Measurements from ENCODE around the gene CASP10.
"Not testable (repeated sequence)": the region's sequence is repeated elsewhere in the genome, so short reads cannot be mapped to it uniquely, and the experiment has no call there.

CASP10 gene, protein sequence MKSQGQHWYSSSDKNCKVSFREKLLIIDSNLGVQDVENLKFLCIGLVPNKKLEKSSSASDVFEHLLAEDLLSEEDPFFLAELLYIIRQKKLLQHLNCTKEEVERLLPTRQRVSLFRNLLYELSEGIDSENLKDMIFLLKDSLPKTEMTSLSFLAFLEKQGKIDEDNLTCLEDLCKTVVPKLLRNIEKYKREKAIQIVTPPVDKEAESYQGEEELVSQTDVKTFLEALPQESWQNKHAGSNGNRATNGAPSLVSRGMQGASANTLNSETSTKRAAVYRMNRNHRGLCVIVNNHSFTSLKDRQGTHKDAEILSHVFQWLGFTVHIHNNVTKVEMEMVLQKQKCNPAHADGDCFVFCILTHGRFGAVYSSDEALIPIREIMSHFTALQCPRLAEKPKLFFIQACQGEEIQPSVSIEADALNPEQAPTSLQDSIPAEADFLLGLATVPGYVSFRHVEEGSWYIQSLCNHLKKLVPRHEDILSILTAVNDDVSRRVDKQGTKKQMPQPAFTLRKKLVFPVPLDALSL

DNA sequence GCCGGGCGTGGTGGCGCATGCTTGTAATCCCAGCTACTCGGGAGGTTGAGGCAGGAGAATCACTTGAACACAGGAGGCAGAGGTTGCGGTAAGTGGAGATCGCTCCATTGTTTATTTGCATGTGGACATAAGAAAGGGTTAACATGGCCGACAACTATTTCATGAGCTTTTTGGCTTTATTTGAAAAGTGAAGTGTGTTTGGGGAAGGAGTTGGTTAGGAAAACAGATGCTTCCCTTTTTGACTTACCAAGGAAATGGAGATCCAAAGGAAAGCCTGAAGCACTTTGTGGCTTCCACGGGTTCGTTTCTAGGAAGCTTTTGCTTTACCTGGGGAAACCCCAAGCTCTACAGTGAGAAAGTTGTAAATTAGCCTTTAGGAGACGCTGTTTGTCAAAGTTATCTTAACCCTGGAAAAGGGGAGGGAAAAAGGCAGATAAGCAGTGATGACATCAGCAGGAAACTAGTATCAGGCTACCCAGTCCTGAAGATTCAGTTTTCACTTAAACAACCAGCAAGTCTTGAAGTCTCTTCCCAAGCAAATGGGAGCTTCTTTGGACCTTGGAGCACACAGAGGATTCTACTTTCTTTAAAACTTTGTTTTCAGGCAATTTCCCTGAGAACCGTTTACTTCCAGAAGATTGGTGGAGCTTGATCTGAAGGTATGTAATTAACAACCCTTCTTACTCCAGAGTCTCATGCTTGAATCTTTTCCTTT is at the start of gene CASP10:
Gene CASP10 (plus strand): TSS at position 492 of the 715 bp plus-strand sequence. CDS start 2,637 bp downstream, outside the sequence.
- no peak for DNase-seq (ENCODE audit: low read depth in 1 of 2, low spot score in 1 of 2)

DNA sequence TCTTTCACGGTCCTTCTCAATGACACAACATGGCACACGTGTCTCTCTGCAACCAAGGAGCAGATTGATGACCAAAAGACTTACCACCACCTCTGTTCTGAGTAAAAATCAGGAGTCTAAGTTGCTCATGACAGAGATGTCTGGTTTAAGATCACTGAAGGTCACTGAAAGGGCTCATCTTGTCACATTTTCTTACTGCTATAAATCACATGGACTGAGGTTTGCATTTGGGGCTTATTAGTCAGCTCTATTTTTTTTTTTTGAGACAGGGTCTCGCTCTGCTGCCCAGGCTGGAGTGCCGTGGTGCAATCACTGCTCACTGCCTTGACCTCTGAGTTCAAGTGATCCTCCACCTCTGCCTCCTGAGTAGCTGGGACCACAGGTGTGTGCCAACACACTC is 47.6 kb upstream of the CASP10 start:
- DNase-seq (ENCODE audit: low read depth in 1 of 2, low spot score in 1 of 2), result no peak

DNA sequence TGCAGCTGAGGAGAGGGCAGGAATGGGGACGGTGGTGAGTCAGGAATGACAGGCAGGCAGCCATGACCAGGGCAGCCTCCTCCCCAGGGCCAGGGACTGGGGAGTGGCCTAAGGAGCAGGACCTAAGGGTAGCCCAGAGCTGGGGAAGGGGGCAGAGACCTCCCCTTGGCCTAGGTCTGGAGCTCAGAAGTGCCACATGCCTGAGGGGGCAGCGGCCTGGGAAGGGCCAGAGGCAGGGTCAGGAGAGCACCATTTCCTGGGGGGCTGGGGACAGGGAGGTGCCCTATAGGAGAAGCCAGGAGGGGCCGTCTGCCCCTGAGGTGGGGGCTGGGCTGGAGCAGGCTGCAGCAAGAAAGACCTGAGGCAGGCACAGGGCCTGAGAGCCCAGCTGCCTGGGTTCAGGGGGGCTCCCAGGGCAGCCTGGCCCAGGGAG is 46.0 kb upstream of the CASP10 start:
- DNase-seq (ENCODE audit: low read depth in 1 of 2, low spot score in 1 of 2), result no peak

DNA sequence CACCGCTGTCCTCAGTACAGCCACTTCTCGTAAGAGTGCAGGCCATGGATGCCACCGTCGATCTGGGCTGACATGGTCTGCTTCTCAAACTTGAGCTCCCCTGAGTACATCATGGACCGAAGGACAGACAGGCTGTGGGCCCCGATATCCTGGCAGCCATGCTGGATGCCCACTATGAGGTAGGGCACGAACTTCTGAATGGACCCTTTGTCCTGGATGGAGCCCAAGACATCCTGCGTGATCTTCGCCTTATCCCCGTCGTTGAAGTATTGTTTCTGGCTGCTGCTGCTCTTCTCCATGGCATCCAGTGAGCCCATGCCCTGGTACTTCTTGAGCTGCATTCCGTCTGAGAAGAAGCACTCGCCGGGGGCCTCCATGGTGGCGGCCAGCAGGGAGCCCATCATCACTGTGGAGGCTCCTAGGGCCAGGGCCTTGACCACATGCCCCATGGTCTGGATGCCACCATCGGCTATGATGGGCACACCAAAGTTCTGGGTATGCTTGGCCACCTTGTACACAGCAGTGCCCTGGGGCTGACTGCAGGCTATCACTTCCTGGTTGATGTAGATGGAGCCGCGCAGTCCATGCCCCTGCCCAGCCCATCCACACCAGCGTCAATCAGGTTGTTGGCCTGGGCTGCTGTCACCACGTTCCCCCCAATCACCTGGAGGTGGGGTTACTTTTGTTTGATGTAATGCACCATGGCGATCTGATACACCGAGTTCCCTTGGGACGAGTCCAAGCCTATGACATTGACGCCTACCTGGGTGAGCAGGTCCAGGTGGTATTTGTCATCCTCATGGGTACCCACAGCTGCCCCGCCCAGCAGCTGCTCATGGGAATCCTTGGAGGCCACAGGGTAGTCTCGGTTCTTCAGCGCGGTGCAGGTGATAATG is 45.2 kb upstream of the CASP10 start:
- DNase-seq (ENCODE audit: low read depth in 1 of 2, low spot score in 1 of 2), result no peak

DNA sequence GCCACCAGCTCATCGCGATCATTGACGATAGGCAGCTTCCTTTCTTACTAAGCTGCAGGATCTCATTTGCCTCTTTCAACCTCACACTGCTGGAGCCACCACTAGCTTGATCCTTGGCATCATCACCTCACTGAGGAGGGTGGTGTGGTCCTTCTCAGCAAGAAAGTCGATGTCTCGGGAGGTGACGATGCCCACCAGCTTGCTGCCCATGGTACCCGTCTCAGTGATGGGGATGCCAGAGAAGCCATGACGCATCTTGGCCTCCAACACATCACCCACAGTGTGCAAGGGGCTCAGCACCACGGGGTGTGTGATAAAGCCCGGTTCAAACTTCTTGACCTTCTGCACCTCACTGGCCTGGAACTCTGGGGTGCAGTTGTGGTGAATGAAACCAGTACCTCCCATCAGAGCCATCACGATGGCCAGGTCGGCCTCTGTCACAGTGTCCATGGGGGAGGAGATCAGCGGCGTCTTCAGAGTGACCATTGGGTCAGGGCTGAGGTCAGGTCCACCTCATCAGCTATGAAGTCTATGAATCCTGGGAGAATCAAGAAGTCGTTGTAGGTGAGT is 44.5 kb upstream of the CASP10 start:
- no peak for DNase-seq (ENCODE audit: low read depth in 1 of 2, low spot score in 1 of 2)

DNA sequence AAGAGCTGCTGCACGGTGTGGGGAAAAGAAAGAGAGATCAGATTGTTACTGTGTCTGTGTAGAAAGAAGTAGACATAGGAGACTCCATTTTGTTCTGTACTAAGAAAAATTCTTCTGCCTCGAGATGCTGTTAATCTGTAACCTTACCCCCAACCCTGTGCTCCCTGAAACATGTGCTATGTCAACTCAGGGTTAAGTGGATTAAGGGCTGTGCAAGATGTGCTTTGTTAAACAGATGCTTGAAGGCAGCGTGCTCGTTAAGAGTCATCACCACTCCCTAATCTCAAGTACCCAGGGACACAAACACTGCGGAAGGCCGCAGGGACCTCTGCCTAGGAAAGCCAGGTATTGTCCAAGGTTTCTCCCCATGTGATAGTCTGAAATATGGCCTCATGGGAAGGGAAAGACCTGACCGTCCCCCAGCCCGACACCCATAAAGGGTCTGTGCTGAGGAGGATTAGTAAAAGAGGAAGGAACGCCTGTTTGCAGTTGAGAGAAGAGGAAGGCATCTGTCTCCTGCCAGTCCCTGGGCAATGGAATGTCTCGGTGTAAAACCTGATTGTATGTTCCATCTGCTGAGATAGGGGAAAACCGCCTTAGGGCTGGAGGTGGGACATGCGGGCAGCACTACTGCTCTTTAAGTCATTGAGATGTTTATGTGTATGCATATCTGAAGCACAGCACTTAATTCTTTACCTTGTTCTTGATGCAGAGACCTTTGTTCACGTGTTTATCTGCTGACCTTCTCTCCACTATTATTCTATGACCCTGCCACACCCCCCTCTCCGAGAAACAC is 43.8 kb upstream of the CASP10 start:
- DNase-seq (ENCODE audit: low read depth in 1 of 2, low spot score in 1 of 2), result not testable (repeated sequence)

DNA sequence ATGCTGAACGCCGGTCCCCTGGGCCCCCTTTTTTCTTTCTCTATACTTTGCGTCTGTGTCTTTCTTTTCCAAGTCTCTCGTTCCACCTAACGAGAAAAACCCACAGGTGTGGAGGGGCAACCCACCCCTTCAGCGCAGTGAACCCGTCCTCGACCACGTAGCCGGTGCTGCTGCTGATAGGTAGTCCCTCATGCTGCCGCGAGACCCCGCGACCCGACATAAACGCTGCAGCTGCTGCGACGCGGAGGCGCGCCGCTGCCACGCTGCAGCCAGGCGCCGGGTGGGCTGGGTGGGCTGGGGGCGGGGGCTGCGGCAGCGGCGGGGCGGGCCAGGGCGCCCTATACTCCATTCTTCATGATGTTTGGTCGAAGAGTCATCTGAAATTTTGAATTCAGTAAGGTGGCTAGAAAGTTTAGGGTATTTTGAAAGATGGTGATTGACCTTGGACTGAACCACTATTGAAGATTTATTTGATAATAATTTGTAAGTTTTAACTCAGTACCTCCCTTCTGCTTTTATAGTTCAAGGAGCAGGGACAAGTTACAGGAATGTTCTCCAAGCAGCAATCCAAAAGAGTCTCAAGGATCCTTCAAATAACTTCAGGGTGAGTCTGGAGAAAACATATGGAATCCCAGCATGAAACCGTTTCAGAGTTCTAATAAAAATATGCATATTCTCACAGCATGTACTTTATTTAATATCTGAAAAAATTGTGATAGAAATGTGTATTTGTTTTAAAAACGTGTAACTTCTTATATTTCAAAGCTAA is 42.9 kb upstream of the CASP10 start:
- no peak for DNase-seq (ENCODE audit: low read depth in 1 of 2, low spot score in 1 of 2)

DNA sequence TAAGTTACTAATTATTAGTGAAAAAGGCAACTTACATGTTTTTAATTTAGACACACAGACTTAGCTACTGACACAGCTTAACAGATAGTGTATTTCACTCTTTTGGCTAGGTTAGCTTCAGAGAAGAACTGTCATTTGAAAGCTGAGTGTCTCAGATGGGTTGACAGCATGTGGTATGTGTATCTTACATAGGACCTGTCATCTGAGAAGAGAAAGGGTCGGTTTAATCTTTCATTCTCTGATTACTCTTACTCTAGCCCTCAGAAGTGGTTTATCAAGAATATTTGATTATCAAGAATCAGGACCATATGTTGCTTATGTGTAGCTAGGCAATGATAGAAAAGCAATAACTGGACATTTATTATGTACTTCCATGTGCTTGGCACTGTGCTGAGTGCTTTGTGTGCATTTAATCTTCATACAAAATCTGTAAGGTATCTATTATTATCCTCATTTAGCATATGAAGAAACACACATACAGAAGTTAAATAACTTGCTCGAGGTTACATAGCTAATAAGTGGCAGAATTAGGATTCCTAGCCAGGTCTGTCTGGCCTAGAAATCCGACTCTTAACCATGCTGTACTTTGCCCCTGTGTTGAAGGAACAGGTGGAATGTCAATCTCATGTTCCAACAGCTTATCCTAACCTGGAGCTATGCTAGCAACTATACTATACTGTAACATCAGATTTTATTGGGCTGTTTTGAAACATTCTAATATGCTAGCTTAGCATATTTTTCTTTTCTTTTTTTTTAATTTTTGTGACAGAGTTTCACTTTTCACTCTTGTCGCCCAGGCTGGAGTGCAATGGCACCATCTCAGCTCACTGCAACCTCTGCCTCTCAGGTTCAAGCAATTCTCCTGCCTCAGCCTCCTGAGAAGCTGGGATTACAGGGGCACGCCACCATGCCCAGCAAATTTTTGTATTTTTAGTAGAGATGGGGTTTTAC is 38.6 kb upstream of the CASP10 start:
- DNase-seq (ENCODE audit: low read depth in 1 of 2, low spot score in 1 of 2), result no peak

DNA sequence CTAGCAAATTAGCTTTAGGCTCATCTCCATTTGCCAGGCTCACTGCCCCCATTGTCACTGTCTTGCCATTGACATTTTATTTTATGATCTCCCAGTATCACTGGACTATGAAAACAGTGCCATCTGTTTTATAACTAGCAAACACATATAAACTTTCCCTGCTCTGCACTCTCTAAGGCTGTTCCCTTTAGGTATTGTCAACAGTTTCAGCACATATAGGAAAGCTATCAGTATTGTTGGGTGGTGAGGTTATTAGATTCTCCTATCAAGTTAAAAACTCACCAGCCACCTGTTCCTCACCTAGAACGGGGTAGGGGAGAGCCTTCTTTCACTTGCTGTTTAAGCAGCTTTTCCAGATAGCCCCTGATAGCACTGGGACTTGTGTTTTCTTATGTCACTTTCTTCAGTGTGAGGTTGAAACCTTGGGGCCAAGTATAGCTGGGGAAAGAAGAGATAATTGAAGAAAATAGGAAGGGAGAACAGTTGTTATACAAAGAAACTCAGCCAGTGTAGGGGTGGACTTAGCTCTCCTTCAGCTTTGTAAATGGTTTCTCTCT is 34.4 kb upstream of the CASP10 start:
- no peak for DNase-seq (ENCODE audit: low read depth in 1 of 2, low spot score in 1 of 2)

DNA sequence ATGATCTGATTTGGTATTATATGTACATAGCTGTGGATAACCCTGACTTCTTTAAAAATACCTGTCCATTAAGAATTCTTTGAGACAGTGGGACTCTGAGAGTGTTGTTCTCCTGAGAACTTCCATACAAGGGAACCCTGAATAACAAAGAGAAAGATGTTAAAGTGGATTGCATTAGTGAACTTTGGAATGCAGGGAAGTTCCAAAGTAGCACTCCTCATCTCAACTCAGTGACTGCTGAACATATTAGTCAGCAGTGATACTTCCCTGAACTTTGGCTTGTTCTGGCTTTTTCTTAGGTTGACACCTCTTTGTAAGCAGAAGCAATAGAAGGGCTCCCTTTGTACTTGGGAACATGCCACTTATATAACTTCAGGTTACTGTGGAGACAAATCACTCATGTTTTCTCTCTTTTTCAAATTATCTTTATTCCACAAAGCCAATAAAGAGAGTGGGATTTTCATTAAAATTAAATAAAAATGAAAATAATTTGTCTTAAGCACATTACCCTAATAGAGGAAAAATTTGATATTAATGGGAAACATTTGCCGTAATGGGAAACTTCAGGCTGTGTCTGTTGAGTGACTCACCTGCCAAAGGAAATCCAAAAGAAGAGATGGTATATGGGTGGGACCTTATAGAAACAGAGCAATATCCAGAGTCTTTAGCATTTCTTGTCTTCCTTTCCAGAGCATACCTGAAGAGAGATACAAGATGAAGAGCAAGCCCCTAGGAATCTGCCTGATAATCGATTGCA is 33.7 kb upstream of the CASP10 start:
- DNase-seq (ENCODE audit: low read depth in 1 of 2, low spot score in 1 of 2), result no peak

DNA sequence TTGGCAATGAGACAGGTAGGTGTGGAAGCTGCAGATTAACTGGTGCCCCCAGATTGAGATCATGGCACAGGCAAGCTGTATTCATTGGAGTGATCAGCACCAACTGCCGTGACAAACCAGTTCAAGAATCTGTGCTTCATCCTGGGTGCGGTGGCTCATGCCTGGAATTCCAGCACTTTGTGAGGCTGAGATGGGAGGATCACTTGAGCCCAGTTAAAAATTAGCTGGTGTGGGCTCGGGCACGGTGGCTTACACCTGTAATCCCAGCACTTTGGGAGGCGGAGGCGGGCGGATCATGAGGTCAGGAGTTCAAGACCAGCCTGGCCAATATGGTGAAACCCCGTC is 33.1 kb upstream of the CASP10 start:
- DNase-seq (ENCODE audit: low read depth in 1 of 2, low spot score in 1 of 2), result not testable (repeated sequence)

DNA sequence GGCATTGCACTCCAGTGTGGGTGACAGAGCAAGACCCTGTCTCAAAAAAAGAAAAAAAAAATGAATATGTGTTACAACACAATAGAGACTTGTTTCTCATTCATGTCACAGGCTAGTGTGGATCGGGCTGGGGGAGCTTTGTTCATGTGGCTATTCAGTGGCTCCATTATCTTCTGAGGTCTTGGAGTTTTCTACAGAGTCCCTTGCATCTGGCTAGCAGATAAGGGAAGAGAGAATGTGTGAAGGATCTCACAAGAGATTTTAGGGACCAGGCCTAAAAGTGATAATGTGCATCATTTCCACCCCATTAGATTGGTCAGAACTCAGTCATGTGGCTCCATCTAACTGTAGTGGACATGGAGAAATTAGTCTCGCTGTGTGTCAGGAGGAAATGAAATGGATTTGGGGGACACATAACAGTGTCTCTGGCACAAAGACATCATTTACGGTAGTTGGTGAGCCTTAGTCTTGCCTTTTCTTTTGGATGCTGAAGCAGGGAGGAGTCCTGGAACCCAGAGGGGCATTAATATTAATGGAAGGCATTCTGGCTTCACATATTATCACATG is 32.4 kb upstream of the CASP10 start:
- DNase-seq (ENCODE audit: low read depth in 1 of 2, low spot score in 1 of 2), result no peak

DNA sequence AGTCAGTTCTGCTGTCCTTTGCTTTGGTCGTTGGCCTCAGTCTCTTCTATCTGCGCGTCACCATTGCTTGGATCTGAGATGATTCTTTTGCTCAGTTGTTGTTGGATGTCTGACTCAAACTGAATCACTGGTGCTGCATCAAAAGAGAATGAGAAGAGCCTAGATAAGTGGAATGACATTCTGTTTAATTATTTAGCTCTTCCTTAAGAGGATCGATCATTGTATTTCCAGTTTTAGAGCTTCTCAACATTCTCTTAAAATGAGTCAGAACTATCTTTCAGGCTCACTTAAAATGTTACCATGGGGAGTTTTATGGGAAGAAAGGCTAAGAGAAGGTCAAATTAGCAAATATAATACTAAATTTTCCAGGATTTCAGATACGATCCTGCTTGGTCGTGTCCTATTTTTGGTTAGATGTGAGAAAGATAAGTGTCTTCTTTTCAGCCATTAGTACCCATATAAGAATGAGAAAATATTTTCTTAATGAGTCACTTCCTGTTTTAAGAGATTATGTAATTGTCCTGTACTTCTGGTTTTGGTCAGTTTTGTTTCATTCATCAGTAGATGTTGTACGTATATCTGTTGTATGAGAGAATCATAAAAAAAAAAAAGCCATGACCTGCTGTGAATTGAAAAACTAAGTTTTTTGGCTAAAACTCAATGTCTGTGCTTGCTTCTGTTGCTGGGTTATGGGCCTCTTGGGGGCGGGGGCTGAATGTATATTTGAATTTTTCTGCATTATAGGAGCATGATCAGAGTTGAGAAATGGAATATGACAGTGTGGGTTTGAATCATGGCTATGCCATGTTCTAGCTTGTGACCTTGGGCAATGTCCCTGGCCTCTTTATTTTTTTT is 31.6 kb upstream of the CASP10 start:
- no peak for DNase-seq (ENCODE audit: low read depth in 1 of 2, low spot score in 1 of 2)

DNA sequence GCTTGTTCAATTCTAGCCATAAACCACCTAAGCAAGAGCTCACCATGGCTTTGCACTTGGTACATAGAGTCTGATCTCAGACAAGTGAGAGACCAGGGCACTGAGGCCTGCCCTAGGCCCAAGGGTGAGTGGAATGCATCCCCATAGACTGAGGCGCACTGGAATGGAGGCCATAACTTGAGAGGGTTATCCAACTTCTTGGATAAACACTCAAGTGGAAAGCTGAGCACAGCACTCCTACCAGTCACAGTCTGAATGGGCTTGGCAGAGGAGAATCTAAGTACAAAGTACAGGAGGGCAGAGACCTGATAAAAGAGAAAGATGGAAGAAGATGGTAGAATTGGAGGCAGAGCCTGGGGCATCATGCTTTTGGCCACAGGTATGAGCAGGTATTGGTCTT is 30.4 kb upstream of the CASP10 start:
- no peak for DNase-seq (ENCODE audit: low read depth in 1 of 2, low spot score in 1 of 2)

DNA sequence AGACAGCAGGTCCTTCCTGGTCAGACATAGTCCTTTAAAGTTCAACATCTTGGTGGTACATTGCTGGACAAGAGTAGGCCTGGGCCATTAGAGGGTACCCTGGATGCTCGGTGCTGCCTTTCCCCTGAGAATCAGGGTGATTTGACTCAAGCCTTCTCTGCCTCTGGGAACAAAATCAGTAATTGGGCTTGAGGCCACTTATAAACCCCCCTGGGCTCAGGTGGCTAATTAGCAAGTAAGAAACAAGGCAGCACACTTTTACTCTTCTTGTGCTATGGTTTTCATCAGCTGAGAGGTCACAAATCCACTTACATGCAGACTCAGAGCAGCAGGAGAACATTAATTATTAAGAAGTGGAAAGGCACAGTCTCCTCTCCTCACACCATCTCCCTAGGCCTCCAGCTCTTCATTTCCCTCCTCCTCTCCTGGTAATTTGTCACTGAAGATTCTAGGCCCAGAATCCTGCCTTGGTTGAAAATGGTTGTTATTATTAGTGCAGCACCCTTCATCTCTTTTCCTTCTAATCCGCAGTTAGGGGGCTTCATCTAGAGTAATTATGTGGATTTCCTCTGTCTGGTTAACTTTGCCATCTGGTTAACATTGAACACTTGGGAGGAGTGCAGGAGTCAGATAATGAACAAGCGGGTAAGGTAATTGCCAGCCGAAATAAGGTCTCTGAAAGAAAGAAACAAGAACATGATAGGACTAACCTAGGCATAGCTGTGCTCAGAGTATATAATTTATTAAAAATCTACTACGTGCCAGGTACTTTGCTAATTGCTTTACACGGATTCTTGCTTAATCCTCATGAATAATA is 29.7 kb upstream of the CASP10 start:
- no peak for DNase-seq (ENCODE audit: low read depth in 1 of 2, low spot score in 1 of 2)
